IMR-90 (cell line): ENCODE results near the gene MAGI2. TPM values are rescaled to one million over a fixed set of nuclear protein-coding genes. Genes with fewer than 3 reads are reported as not detected.

Experiments used
- ATAC-seq: fragments of 200-7000 bp; cut with Tn5 transposase; 2 replicates; pipeline ENCODE4 v1.9.1; 2020; ENCODE audit warnings: low read depth, mild to moderate bottlenecking, moderate library complexity
- BruUV-seq: library from RNA; stranded (reverse); fragments of 400-500 nt; replicated peaks from 2 replicates; lab custom pipeline; 2021; lab: Mats Ljungman, UMichigan
- CTCF ChIA-PET: fragments of 300-600 bp; formaldehyde crosslinking; extraction: SDS; loops from one replicate; lab custom pipeline; 2021; ENCODE audit warnings: antibody characterized with exemption; lab: Yijun Ruan, JAX
- POLR2A ChIA-PET: fragments of 300-600 bp; sonication (Branson Sonifier 250); formaldehyde crosslinking; loops from one replicate; lab custom pipeline; 2022; ENCODE audit warnings: antibody characterized with exemption; ENCODE audit not compliant: unreplicated experiment; lab: Charles Lee
- DNase-seq: peaks from one replicate; pipeline ENCODE4 v3.0.0; 2013
- H2AFZ ChIP-seq: replicated peaks from 2 replicates; pipeline ENCODE3; 2013; ENCODE audit warnings: low read length, mild to moderate bottlenecking; ENCODE audit not compliant: poor library complexity
- H2AK5ac ChIP-seq: 2 replicates; pipeline ENCODE4 v1.6.1; 2013; ENCODE audit warnings: low read depth, low read length, inconsistent platforms
- H2AK9ac ChIP-seq: replicated peaks from 2 replicates; pipeline ENCODE3; 2013; ENCODE audit warnings: mild to moderate bottlenecking, low read depth, low read length, moderate library complexity; ENCODE audit not compliant: poor library complexity
- H2BK120ac ChIP-seq: 2 replicates; pipeline ENCODE4 v1.6.1; 2013; ENCODE audit warnings: low read depth, low read length, inconsistent platforms
- H2BK15ac ChIP-seq: 3 replicates; pipeline ENCODE4 v1.6.1; 2013; ENCODE audit warnings: low read depth, low read length, inconsistent platforms
- H2BK20ac ChIP-seq: 2 replicates; pipeline ENCODE4 v1.6.1; 2013; ENCODE audit warnings: low read depth, mild to moderate bottlenecking, inconsistent platforms, low read length, moderate library complexity
- H2BK5ac ChIP-seq: 2 replicates; pipeline ENCODE4 v1.6.1; 2013; ENCODE audit warnings: mild to moderate bottlenecking, low read depth, low read length, inconsistent platforms; ENCODE audit not compliant: poor library complexity, severe bottlenecking
- H3K14ac ChIP-seq: replicated peaks from 2 replicates; pipeline ENCODE4 v1.6.1; 2013; ENCODE audit warnings: low read depth, low read length, inconsistent platforms
- H3K18ac ChIP-seq: 2 replicates; pipeline ENCODE4 v1.6.1; 2013; ENCODE audit warnings: low read depth, low read length, control low read depth
- H3K23ac ChIP-seq: 2 replicates; pipeline ENCODE4 v1.6.1; 2013; ENCODE audit warnings: low read depth, low read length, inconsistent platforms
- H3K27ac ChIP-seq: 2 replicates; pipeline ENCODE4 v1.5.1; 2013; ENCODE audit warnings: mild to moderate bottlenecking, control low read depth, low read length; ENCODE audit not compliant: insufficient read depth
- H3K27me3 ChIP-seq: 2 replicates; pipeline ENCODE4 v1.6.1; 2013; ENCODE audit warnings: low read length; ENCODE audit not compliant: control insufficient read depth, insufficient read depth
- H3K36me3 ChIP-seq: 2 replicates; pipeline ENCODE4 v1.6.1; 2013; ENCODE audit warnings: low read length, mixed read lengths; ENCODE audit not compliant: control insufficient read depth, insufficient read depth
- H3K4ac ChIP-seq: 2 replicates; pipeline ENCODE4 v1.6.1; 2013; ENCODE audit warnings: low read depth, low read length, inconsistent platforms
- H3K4me1 ChIP-seq: 2 replicates; pipeline ENCODE4 v1.6.1; 2013; ENCODE audit warnings: low read length, mixed read lengths; ENCODE audit not compliant: control insufficient read depth, insufficient read depth
- H3K4me2 ChIP-seq: 2 replicates; pipeline ENCODE4 v1.6.1; 2013; ENCODE audit warnings: low read depth, mild to moderate bottlenecking, control low read depth, low read length, moderate library complexity
- H3K4me3 ChIP-seq: 2 replicates; pipeline ENCODE4 v1.5.1; 2013; ENCODE audit warnings: low read depth, mild to moderate bottlenecking, control low read depth, low read length, moderate library complexity; ENCODE audit not compliant: insufficient read depth
- H3K56ac ChIP-seq: 2 replicates; pipeline ENCODE4 v1.6.1; 2013; ENCODE audit warnings: low read length, inconsistent platforms; ENCODE audit not compliant: insufficient read depth; ENCODE audit errors: extremely low read depth
- H3K79me1 ChIP-seq, 2 experiments: 2 replicates each; pipeline ENCODE4 v1.6.1; 2013; ENCODE audit warnings: low read length in 2 of 2, inconsistent platforms in 1 of 2, low read depth in 1 of 2
- H3K9ac ChIP-seq: 2 replicates; pipeline ENCODE4 v1.6.1; 2013; ENCODE audit warnings: low read depth, low read length, control low read depth
- H3K9me1 ChIP-seq: 2 replicates; pipeline ENCODE4 v1.6.1; 2013; ENCODE audit warnings: low read length, inconsistent platforms; ENCODE audit not compliant: insufficient read depth
- H3K9me3 ChIP-seq: 2 replicates; pipeline ENCODE4 v1.6.1; 2013; ENCODE audit warnings: low read length; ENCODE audit not compliant: control insufficient read depth, insufficient read depth
- H4K20me1 ChIP-seq: 2 replicates; pipeline ENCODE4 v1.6.1; 2013; ENCODE audit warnings: low read length, inconsistent platforms; ENCODE audit not compliant: insufficient read depth
- H4K5ac ChIP-seq: 2 replicates; pipeline ENCODE4 v1.6.1; 2013; ENCODE audit warnings: mild to moderate bottlenecking, low read depth, low read length, control low read depth
- H4K8ac ChIP-seq, 2 experiments: 2 replicates each; pipeline ENCODE4 v1.6.1; 2013; ENCODE audit warnings: low read depth in 2 of 2, low read length in 2 of 2, control low read depth in 1 of 2, inconsistent platforms in 1 of 2
- H4K91ac ChIP-seq: 2 replicates; pipeline ENCODE4 v1.6.1; 2013; ENCODE audit warnings: low read depth, low read length, inconsistent platforms; ENCODE audit not compliant: insufficient read depth
- CEBPB ChIP-seq: IDR thresholded peaks from 2 replicates; pipeline ENCODE4 v1.6.1; 2012; ENCODE audit warnings: low read depth, low read length, improper control_type of control experiment
- CHD1 ChIP-seq: IDR thresholded peaks from 2 replicates; pipeline ENCODE4 v1.6.1; 2012; ENCODE audit warnings: low read depth, low read length, improper control_type of control experiment
- WGBS, 2 experiments: methylation state at CpG; one replicate each; pipeline versions ENCODE4 v1.1.5 to v1.1.7; 2013; ENCODE audit warnings: missing lambda C conversion rate in 2 of 2; ENCODE audit not compliant: insufficient read length in 1 of 2; ENCODE audit errors: extremely low coverage in 2 of 2; 5-methylcytosine and 5-hydroxymethylcytosine counted together
- dilution Hi-C: fragments of 300-500 bp; cut with HindIII; formaldehyde crosslinking; loops from one replicate; pipeline ENCODE4 v1.14.3; 2018; ENCODE audit warnings: low sequenced_read_pairs; ENCODE audit not compliant: unreplicated experiment
- in situ Hi-C: fragments of 300-500 bp; cut with MboI; formaldehyde crosslinking; loops from 3 replicates; pipeline ENCODE4 v1.14.3; 2019; ENCODE audit warnings: low sequenced_read_pairs, inconsistent platforms, mixed read lengths
- intact Hi-C: fragments of 100-400 bp; cut with micrococcal nuclease; formaldehyde crosslinking; loops from 2 replicates; pipeline ENCODE4 v1.10.0; 2022
- polyA plus RNA-seq, 3 experiments: library from polyadenylated mRNA; depleted of rRNA; stranded (reverse); fragments of >200 nt; gene quantifications; 2 replicates each; pipeline ENCODE4 v1.2.3, GENCODE V29; 2012; ENCODE audit warnings: low replicate concordance in 1 of 3
- total RNA-seq: library from RNA; depleted of rRNA; stranded (reverse); fragments of >200 nt; gene quantifications from 2 replicates; pipeline ENCODE4 v1.2.3, GENCODE V29; 2012

MAGI2 gene
- total and polyA plus RNA-seq, 2 of the 4 experiments (the other 2 are of a cell fraction), result 2.5 to 17.9 TPM

- TF ChIP-seq CHD1, result no peak
- peak; percentile 74 for TF ChIP-seq CEBPB
- Histone ChIP-seq H4K8ac (no peak overlapping the region), H3K9me1 (peaks cover 4% of the 10 kb centered on the region; the same call in 1 of the 2 replicates), H3K14ac (peak overlapping the region; percentile 88; the same call in 1 of the 2 replicates), H3K36me3 (no peaks in the 10 kb centered on the region), H3K18ac (no peak overlapping the region), H2AFZ (no peak overlapping the region), H3K27ac (no peak overlapping the region), H4K5ac (no peak overlapping the region), H3K23ac (peak overlapping the region; percentile 65; the same call in 1 of the 2 replicates), H2BK120ac (peak overlapping the region; percentile 77), H4K91ac (no peak overlapping the region), H2AK9ac (no peak overlapping the region), H3K9me3 (no peaks in the 10 kb centered on the region), H3K4ac (peak overlapping the region; percentile 58; the same call in 1 of the 2 replicates), H4K20me1 (no peaks in the 10 kb centered on the region; the same call in 1 of the 2 replicates), H3K27me3 (no peaks in the 10 kb centered on the region), H3K56ac (no peak overlapping the region), H3K9ac (no peak overlapping the region), H3K79me1 (peaks cover 3 to 23% of the 10 kb centered on the region in 2 experiments; a peak in 3 of 4 replicates), H2BK5ac (no peak overlapping the region), H3K4me1 (no peaks in the 10 kb centered on the region; the same call in 1 of the 2 replicates), H3K4me3 (no peak overlapping the region), H2BK15ac (no peak overlapping the region), H2BK20ac (peak overlapping the region; percentile 81; the same call in 1 of the 2 replicates), H2AK5ac (peak overlapping the region; percentile 64; the same call in 1 of the 2 replicates), H3K4me2 (no peak overlapping the region)
- DNase-seq, result peak; percentile 34
- CTCF ChIA-PET, result no interaction called here
- ATAC-seq, result peak; percentile 13; the same call in 1 of the 2 replicates
- no TSS peak for BruUV-seq
- intact Hi-C loops (no loop called here), dilution Hi-C loops (no loop called here), in situ Hi-C loops (no loop called here)
- POLR2A ChIA-PET, result interaction anchor here (0.5 kb wide), 1 partner anchor 1608 kb away, joined by 3 read pairs; no protein-coding TSS in a partner anchor
- WGBS, 2 experiments, result no CpG with 5 or more reads among the region's 2 CpGs
Measured at GRCh38 chr7:79091661-79092060, 361.8 kb downstream of the MAGI2 start.
